Smooth muscle cell (in vitro differentiated cells): ENCODE results near the gene ELAC2. TPM values are rescaled to one million over a fixed set of nuclear protein-coding genes. Genes with fewer than 3 reads are reported as not detected.

Experiments
- DNase-seq: peaks from one replicate; lab custom pipeline; 2025; ENCODE audit not compliant: unreplicated experiment; lab: John Stamatoyannopoulos, UW
- H2AFZ ChIP-seq: fragments of 200-600 bp; sonication (generic); 2 replicates; pipeline ENCODE4 v1.6.0; 2016; ENCODE audit warnings: antibody characterized with exemption, low read depth, mild to moderate bottlenecking
- H3F3A ChIP-seq: fragments of 200-600 bp; sonication (generic); 2 replicates; pipeline ENCODE4 v1.6.0; 2017; ENCODE audit warnings: antibody characterized with exemption, low read depth
- H3K27ac ChIP-seq: fragments of 200-600 bp; sonication (generic); 2 replicates; pipeline ENCODE4 v1.5.1; 2016; ENCODE audit warnings: low read depth, mild to moderate bottlenecking
- H3K27me3 ChIP-seq: fragments of 200-600 bp; sonication (generic); 2 replicates; pipeline ENCODE4 v1.6.1; 2016; ENCODE audit warnings: low read depth, mild to moderate bottlenecking
- H3K36me3 ChIP-seq: fragments of 200-600 bp; sonication (generic); 2 replicates; pipeline ENCODE4 v1.5.1; 2016; ENCODE audit warnings: low read depth
- H3K4me1 ChIP-seq: fragments of 200-600 bp; sonication (generic); 2 replicates; pipeline ENCODE4 v1.5.1; 2016; ENCODE audit warnings: low read depth
- H3K4me2 ChIP-seq: fragments of 200-600 bp; sonication (generic); 2 replicates; pipeline ENCODE4 v1.6.0; 2016; ENCODE audit warnings: mild to moderate bottlenecking
- H3K4me3 ChIP-seq: fragments of 200-600 bp; sonication (generic); 2 replicates; pipeline ENCODE4 v1.5.1; 2016; ENCODE audit warnings: mild to moderate bottlenecking
- H3K79me2 ChIP-seq: fragments of 200-600 bp; sonication (generic); 2 replicates; pipeline ENCODE4 v1.6.0; 2016; ENCODE audit warnings: low read depth, mild to moderate bottlenecking
- H3K9ac ChIP-seq: fragments of 200-600 bp; sonication (generic); 2 replicates; pipeline ENCODE4 v1.6.0; 2016; ENCODE audit warnings: low read depth
- H3K9me3 ChIP-seq: fragments of 200-600 bp; sonication (generic); replicated peaks from 2 replicates; pipeline ENCODE4 v1.5.1; 2016; ENCODE audit warnings: low read depth
- H4K20me1 ChIP-seq: fragments of 200-600 bp; sonication (generic); 2 replicates; pipeline ENCODE4 v1.6.0; 2016; ENCODE audit warnings: low read depth
- WGBS: methylation state at CpG from one replicate; pipeline ENCODE4 v1.1.7; 2016; ENCODE audit warnings: low lambda C conversion rate; 5-methylcytosine and 5-hydroxymethylcytosine counted together
- polyA plus RNA-seq: library from polyadenylated mRNA; unstranded; fragments of >200 nt; fragmentation: Nextera tagmentation; extraction: Ambion mirVana; gene quantifications from 2 replicates; pipeline ENCODE4 v1.2.1, GENCODE V29; 2016
- total RNA-seq: library from RNA; depleted of rRNA; stranded (reverse); fragments of >200 nt; gene quantifications from 2 replicates; pipeline ENCODE4 v1.2.3, GENCODE V29; 2014
- TF ChIP-seq, protein P1 (sequence below): fragments of 200-600 bp; sonication (generic); IDR thresholded peaks from 2 replicates; pipeline ENCODE4 v1.5.1; 2017; ENCODE audit warnings: borderline replicate concordance, mild to moderate bottlenecking, antibody characterized with exemption; ENCODE audit not compliant: insufficient read depth, poor library complexity, severe bottlenecking

Gene ELAC2
- total and polyA plus RNA-seq, 2 experiments from 2014 or later, result 29.4 to 31.1 TPM

DNA sequence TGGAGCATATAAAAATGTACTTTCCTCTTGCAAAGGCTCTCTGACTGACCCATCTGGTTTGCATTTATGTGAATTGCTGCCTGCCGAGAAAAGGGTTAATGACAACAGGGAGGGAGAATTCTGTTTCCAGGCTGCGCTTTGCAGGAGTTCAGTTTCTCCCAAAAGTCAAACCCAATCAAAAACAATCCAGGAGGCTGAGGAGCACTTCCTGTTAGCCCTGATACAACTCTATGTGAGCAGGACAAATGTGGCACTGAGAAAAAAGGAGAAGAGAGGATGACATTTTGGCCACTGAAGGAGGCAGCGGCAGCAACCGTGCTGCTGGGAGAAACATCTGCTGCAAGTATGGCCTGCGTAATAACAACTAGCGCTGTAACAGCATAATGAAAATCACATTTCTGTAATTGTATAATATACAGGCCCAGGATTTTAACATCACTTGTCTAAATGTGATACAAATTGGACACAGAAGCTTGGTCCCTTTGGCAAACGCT lies 26.8 kb upstream of the ELAC2 start:
- no peak for DNase-seq
- no peaks in the 10 kb centered on the region for H3F3A ChIP-seq
- H3K9me3 ChIP-seq, result no peaks in the 10 kb centered on the region
- H3K79me2 ChIP-seq, result no peaks in the 10 kb centered on the region
- TF ChIP-seq, protein P1, sequence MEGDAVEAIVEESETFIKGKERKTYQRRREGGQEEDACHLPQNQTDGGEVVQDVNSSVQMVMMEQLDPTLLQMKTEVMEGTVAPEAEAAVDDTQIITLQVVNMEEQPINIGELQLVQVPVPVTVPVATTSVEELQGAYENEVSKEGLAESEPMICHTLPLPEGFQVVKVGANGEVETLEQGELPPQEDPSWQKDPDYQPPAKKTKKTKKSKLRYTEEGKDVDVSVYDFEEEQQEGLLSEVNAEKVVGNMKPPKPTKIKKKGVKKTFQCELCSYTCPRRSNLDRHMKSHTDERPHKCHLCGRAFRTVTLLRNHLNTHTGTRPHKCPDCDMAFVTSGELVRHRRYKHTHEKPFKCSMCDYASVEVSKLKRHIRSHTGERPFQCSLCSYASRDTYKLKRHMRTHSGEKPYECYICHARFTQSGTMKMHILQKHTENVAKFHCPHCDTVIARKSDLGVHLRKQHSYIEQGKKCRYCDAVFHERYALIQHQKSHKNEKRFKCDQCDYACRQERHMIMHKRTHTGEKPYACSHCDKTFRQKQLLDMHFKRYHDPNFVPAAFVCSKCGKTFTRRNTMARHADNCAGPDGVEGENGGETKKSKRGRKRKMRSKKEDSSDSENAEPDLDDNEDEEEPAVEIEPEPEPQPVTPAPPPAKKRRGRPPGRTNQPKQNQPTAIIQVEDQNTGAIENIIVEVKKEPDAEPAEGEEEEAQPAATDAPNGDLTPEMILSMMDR, result no peak
- no peak overlapping the region for H3K27ac ChIP-seq
- no peaks in the 10 kb centered on the region for H3K4me1 ChIP-seq
- WGBS, result 81% methylated on average over 7 of the region's 7 CpGs
- no peaks in the 10 kb centered on the region for H3K27me3 ChIP-seq
- H4K20me1 ChIP-seq, result no peaks in the 10 kb centered on the region
- H3K9ac ChIP-seq, result no peak overlapping the region
- no peak overlapping the region for H3K4me3 ChIP-seq
- H3K4me2 ChIP-seq, result no peak overlapping the region
- no peak overlapping the region for H2AFZ ChIP-seq
- no peaks in the 10 kb centered on the region for H3K36me3 ChIP-seq

DNA sequence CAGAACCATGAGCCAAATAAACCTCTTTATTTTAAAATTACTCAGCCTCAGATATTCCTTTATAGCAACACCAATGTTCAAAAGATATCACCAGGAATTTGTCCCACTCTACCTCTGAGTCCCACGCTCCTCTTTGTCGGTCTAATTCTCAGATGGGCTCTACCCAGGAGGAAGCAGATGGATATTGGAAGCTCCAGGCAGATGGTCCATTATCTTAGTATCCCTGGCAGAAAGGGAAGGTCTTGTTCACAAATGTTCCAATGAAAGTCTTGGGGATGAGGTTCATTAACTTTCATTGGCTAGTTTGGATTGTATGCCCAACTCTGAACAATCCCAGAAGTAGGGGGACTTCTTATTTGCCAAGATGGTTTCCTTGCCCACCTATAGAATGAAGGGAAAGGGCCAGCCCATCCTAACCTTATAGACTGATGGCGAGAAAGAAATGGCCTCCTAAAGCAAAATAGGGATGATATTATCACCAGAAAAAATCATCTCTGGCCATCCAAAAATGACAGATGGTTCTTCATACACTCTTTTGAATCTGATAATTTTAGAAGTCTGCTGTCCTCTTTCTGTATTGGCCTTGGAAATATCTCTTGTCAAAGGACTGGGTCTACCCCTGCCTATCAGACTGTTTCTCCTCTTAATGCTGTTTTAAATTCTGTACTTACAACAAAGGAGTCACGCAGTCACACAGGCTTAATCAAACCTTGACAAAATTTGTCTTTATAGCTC lies 21.3 kb upstream of the ELAC2 start:
- 95% methylated on average over 4 of the region's 4 CpGs for WGBS

DNA sequence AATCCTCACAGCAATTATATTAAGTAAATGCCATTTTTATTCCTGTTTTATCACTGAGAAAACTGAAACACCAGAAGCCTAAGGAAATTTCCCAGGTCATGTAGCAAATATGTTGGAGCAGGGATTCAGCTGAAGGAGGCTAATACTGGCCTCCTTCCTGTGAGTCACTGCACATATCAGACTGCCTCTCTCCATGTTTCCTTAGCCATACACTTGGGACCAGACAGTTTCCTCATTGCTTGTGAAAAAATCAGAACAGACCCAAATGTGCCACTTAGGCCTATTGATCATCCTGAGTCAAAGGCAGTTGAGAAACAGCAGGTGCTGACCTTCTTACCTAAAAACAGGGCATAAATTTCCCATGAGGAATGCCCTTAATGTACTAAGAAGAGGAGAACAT lies 18.9 kb upstream of the ELAC2 start:
- no peaks in the 10 kb centered on the region for H3K79me2 ChIP-seq
- H3K9me3 ChIP-seq, result no peaks in the 10 kb centered on the region
- H3K36me3 ChIP-seq, result no peaks in the 10 kb centered on the region
- H3K27me3 ChIP-seq, result no peaks in the 10 kb centered on the region
- H2AFZ ChIP-seq, result no peak overlapping the region
- H3K4me1 ChIP-seq, result no peaks in the 10 kb centered on the region
- no peak overlapping the region for H3K9ac ChIP-seq
- no peaks in the 10 kb centered on the region for H3F3A ChIP-seq
- DNase-seq, result no peak
- H3K4me2 ChIP-seq, result no peak overlapping the region
- no peaks in the 10 kb centered on the region for H4K20me1 ChIP-seq
- H3K4me3 ChIP-seq, result no peak overlapping the region
- H3K27ac ChIP-seq, result no peak overlapping the region
- TF ChIP-seq, protein P1, result no peak

More for the DNA sequence above, 21.3 kb upstream of the ELAC2 start:
- Histone ChIP-seq H3K27ac (no peak overlapping the region), H3K27me3 (no peaks in the 10 kb centered on the region), H3K4me1 (no peaks in the 10 kb centered on the region), H3K79me2 (no peaks in the 10 kb centered on the region), H2AFZ (no peak overlapping the region), H3K9ac (no peak overlapping the region), H3K36me3 (no peaks in the 10 kb centered on the region), H3K4me3 (no peak overlapping the region), H3F3A (no peaks in the 10 kb centered on the region), H3K9me3 (no peaks in the 10 kb centered on the region), H3K4me2 (no peak overlapping the region), H4K20me1 (no peaks in the 10 kb centered on the region)
- DNase-seq, result no peak
- TF ChIP-seq, protein P1, result no peak

DNA sequence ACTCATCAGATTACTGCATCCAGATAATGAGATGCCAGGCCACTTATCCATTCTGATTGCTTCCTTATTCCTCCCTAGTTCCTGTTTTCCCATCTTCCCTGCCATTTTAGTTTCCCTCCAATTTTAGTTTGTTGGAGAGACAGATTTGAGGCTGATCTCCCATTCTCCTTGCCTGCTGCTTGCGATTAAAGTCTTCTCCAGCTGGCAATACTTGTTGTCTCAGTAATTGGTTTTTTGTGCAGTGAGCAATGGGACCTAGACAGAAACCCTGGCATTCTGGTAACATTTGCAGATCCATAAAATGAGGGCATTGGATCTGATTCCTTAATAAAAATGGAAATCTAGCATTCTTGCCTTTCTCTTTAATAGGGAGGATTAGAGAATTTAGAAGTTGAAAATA lies 17.6 kb upstream of the ELAC2 start:
- no peaks in the 10 kb centered on the region for H3K9me3 ChIP-seq
- H3K9ac ChIP-seq, result no peak overlapping the region
- H3K36me3 ChIP-seq, result no peaks in the 10 kb centered on the region
- no peak overlapping the region for H3K4me2 ChIP-seq
- no peak overlapping the region for H3K27ac ChIP-seq
- TF ChIP-seq, protein P1, result no peak
- no peak overlapping the region for H3K4me3 ChIP-seq
- no peaks in the 10 kb centered on the region for H3K4me1 ChIP-seq
- no peaks in the 10 kb centered on the region for H3K27me3 ChIP-seq
- DNase-seq, result no peak
- H4K20me1 ChIP-seq, result no peaks in the 10 kb centered on the region
- H2AFZ ChIP-seq, result no peak overlapping the region
- no peaks in the 10 kb centered on the region for H3K79me2 ChIP-seq
- 100% methylated on average over 1 of the region's 1 CpG for WGBS
- no peaks in the 10 kb centered on the region for H3F3A ChIP-seq
